ENCODE data around the gene PHGDH. TPM values are rescaled to one million over a fixed set of nuclear protein-coding genes. Genes with fewer than 3 reads are reported as not detected.

PHGDH gene
- total RNA-seq, 2 donors from 2014 or later: 185 to 307 TPM

DNA sequence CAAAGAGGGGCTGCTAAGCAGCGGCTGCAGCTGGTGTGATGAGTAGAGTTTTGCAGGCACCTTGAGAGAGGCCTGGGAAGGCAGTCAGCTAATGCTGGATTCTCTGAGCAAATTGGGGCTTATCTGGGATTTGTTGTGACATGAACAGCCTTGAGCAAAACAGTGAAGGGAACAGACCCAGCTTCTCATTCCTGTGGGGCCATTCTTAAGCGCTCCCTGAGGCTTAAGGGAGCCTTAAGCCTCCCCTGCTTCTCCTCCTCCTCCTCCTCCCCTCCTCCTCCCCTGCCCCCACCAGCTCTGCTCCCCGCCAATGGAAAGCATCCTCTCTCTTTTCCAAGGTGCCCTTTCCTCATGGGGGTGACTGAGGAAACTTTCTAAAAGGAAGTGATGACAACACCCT lies 35.7 kb downstream of the PHGDH start:
- H3K27me3 ChIP-seq (replicated peaks; ENCODE audit: insufficient read depth): no peaks in the 10 kb centered on the region
- no peaks in the 10 kb centered on the region for H3K4me1 ChIP-seq (replicated peaks)
- H3K27ac ChIP-seq: peak overlapping the region in 1 of 2 donors; percentile 15
- TF ChIP-seq POLR2A (IDR thresholded peaks at IDR 0.05): no peak
- TF ChIP-seq, protein P1, sequence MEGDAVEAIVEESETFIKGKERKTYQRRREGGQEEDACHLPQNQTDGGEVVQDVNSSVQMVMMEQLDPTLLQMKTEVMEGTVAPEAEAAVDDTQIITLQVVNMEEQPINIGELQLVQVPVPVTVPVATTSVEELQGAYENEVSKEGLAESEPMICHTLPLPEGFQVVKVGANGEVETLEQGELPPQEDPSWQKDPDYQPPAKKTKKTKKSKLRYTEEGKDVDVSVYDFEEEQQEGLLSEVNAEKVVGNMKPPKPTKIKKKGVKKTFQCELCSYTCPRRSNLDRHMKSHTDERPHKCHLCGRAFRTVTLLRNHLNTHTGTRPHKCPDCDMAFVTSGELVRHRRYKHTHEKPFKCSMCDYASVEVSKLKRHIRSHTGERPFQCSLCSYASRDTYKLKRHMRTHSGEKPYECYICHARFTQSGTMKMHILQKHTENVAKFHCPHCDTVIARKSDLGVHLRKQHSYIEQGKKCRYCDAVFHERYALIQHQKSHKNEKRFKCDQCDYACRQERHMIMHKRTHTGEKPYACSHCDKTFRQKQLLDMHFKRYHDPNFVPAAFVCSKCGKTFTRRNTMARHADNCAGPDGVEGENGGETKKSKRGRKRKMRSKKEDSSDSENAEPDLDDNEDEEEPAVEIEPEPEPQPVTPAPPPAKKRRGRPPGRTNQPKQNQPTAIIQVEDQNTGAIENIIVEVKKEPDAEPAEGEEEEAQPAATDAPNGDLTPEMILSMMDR (IDR thresholded peaks at IDR 0.05): no peak
- no peak for TF ChIP-seq POLR2AphosphoS5 (IDR thresholded peaks at IDR 0.05)
- no peak overlapping the region for H3K4me3 ChIP-seq
- H3K9me3 ChIP-seq: no peaks in the 10 kb centered on the region
- no peaks in the 10 kb centered on the region for H3K36me3 ChIP-seq
- DNase-seq (ENCODE audit: low spot score): no peak
- intact Hi-C loops (cut with DNase I): no loop called here
- 31% methylated on average over 3 of the region's 3 CpGs for WGBS

DNA sequence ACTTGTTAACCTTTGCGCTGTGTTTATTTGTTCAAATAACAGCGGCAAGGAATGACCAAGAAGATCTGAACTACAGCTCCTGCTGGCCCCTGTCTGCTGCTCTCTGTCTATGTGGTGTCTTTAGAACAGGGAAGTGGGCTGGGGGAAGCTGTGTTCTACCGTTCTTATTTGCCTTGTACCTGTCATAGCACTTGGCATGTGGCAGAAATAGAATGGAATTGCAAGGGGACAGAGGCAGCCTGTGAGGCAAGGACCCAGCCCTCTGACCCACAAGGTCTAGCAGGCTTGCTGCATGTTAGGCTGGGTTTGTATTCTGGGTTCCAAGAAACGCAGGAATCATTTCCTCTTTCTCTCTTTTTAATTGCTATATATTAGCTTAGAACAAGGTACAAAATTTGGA lies 36.3 kb downstream of the PHGDH start:
- Histone ChIP-seq H3K36me3 (no peaks in the 10 kb centered on the region), H3K9me3 (no peaks in the 10 kb centered on the region), H3K4me3 (no peak overlapping the region), H3K27me3 (replicated peaks; ENCODE audit: insufficient read depth) (no peaks in the 10 kb centered on the region), H3K4me1 (replicated peaks) (no peaks in the 10 kb centered on the region), H3K27ac (peak overlapping the region in 1 of 2 donors; percentile 15)
- TF ChIP-seq POLR2AphosphoS5 (IDR thresholded peaks at IDR 0.05): no peak
- TF ChIP-seq, protein P1 (IDR thresholded peaks at IDR 0.05): no peak
- no peak for TF ChIP-seq POLR2A (IDR thresholded peaks at IDR 0.05)
- intact Hi-C loops (cut with DNase I): no loop called here
- DNase-seq (ENCODE audit: low spot score): no peak
- WGBS: 47% methylated on average over 4 of the region's 4 CpGs

DNA sequence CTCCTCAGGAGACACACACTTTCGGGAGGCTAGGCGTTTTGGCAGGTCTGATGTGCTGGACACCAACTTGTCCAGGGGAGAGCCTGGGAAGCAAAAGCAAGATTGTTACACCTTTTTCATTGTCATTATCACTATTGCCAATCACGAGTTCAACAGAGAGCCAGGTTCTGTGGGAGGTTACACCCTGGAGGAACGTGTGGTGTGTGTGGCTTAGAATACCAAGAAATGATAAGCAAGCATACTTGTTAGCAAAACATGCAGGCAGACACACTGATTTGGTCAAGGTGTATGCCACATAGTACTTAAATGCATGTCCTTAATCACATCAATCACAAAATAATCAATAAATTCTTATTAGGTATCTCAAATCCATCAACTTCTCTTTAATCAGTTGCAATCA lies 40.9 kb downstream of the PHGDH start:
- DNase-seq (ENCODE audit: low spot score): no peak
- no peaks in the 10 kb centered on the region for H3K9me3 ChIP-seq
- no peak overlapping the region for H3K27ac ChIP-seq
- no peak overlapping the region for H3K4me3 ChIP-seq
- H3K27me3 ChIP-seq (replicated peaks; ENCODE audit: insufficient read depth): no peaks in the 10 kb centered on the region
- H3K36me3 ChIP-seq: no peaks in the 10 kb centered on the region
- no peaks in the 10 kb centered on the region for H3K4me1 ChIP-seq (replicated peaks)
- whole genome bisulfite sequencing: 94% methylated on average over 4 of the region's 4 CpGs
- intact Hi-C loops (cut with DNase I): no loop called here
- TF ChIP-seq POLR2A (IDR thresholded peaks at IDR 0.05) (no peak), POLR2AphosphoS5 (IDR thresholded peaks at IDR 0.05) (no peak)
- TF ChIP-seq, protein P1 (IDR thresholded peaks at IDR 0.05): no peak

DNA sequence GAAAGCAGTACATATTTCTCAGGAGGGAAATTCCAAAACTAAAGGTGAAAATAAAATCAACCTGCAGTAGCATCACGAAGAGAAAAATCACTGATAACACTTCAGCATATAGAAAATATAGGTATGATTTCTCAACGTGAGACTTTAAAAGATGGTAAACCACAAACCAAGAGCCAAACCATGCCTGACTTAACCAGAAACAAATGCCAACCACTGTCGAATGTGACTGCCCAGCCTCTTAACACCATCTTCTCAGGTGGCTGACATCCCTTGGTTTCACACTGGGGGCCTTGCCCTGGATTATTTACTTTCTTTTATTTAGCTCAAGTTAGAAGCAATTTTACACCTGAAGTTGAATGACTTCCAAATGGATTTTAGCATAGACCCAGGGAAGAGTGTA lies 46.9 kb downstream of the PHGDH start:
- DNase-seq (ENCODE audit: low spot score): no peak
- no peaks in the 10 kb centered on the region for H3K36me3 ChIP-seq
- no peaks in the 10 kb centered on the region for H3K4me1 ChIP-seq (replicated peaks)
- no peaks in the 10 kb centered on the region for H3K27me3 ChIP-seq (replicated peaks; ENCODE audit: insufficient read depth)
- intact Hi-C loops (cut with DNase I): no loop called here
- 66% methylated on average over 3 of the region's 3 CpGs for WGBS
- H3K27ac ChIP-seq: no peak overlapping the region
- TF ChIP-seq POLR2AphosphoS5 (IDR thresholded peaks at IDR 0.05) (no peak), POLR2A (IDR thresholded peaks at IDR 0.05) (no peak)
- TF ChIP-seq, protein P1 (IDR thresholded peaks at IDR 0.05): no peak
- no peaks in the 10 kb centered on the region for H3K9me3 ChIP-seq
- no peak overlapping the region for H3K4me3 ChIP-seq

DNA sequence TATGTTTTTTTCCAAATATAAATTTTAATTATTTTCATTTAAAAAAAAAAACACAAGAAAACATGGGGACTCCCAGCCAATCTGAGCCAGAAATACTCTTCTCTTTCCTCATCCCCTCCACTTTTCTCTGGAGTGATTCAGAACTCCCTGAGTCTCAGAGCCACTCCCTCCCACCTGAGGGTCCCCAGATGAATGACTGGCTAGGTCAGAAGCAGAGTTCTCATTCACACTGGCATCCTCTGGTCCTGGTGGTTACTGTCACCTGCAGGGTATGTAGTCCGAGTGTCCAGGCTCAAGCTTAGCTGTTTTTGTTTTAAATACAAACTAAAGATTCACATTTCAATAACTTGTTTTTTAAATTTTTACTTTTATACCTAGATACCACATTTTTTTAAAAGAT lies 50.7 kb downstream of the PHGDH start:
- Histone ChIP-seq H3K4me3 (no peak overlapping the region), H3K9me3 (no peaks in the 10 kb centered on the region), H3K4me1 (replicated peaks) (no peaks in the 10 kb centered on the region), H3K27ac (no peak overlapping the region), H3K27me3 (replicated peaks; ENCODE audit: insufficient read depth) (no peaks in the 10 kb centered on the region), H3K36me3 (no peaks in the 10 kb centered on the region)
- WGBS: 94% methylated on average over 1 of the region's 1 CpG
- intact Hi-C loops (cut with DNase I): no loop called here
- TF ChIP-seq, protein P1 (IDR thresholded peaks at IDR 0.05): no peak
- TF ChIP-seq POLR2AphosphoS5 (IDR thresholded peaks at IDR 0.05) (no peak), POLR2A (IDR thresholded peaks at IDR 0.05) (no peak)
- DNase-seq (ENCODE audit: low spot score): no peak
